K562 (cell line): ENCODE measurements around the gene UQCRC2. TPM values are rescaled to one million over a fixed set of nuclear protein-coding genes. Genes with fewer than 3 reads are reported as not detected.
"Not testable (repeated sequence)": the region's sequence is repeated elsewhere in the genome, so short reads cannot be mapped to it uniquely, and the experiment has no call there.

ENCODE experiments used
- ATAC-seq: fragments of 200-7000 bp; cut with Tn5 transposase; 3 replicates; pipeline ENCODE4 v1.9.1; 2020; ENCODE audit warnings: moderate library complexity
- BruUV-seq: library from RNA; stranded (reverse); fragments of 400-500 nt; replicated peaks from 2 replicates; lab custom pipeline; 2021; lab: Mats Ljungman, UMichigan
- CTCF ChIA-PET: fragments of 300-600 bp; formaldehyde crosslinking; extraction: SDS; loops from one replicate; lab custom pipeline; 2021; ENCODE audit warnings: low intra/inter-chr PET ratio; lab: Yijun Ruan, JAX
- POLR2A ChIA-PET: fragments of 300-600, 350-650 bp; sonication (Branson Sonifier 250); formaldehyde crosslinking; extraction: SDS; loops from one replicate; lab custom pipeline; 2021; ENCODE audit warnings: antibody characterized with exemption, inconsistent platforms; lab: Yijun Ruan, JAX
- DNase-seq, 4 experiments: peaks; one replicate each; pipeline versions ENCODE4 v3.0.0 to v3.0.0-alpha.2; 2011 to 2018; ENCODE audit warnings: low spot score in 3 of 4, mixed read lengths in 3 of 4; ENCODE audit errors: extremely low read depth in 1 of 4
- FAIRE-seq: peaks from 2 replicates; lab custom pipeline; 2011; peaks lifted over from hg19 to GRCh38; lab: Jason Lieb, UNC
- H2AFZ ChIP-seq: 2 replicates; pipeline ENCODE4 v1.6.0; 2011; ENCODE audit warnings: low read depth, low read length, control low read depth, inconsistent platforms
- H3K27ac ChIP-seq: fragments of 200-600 bp; 3 replicates; pipeline ENCODE4 v1.8.0; 2011; ENCODE audit warnings: low read depth, mild to moderate bottlenecking, control low read depth, inconsistent platforms, low read length, moderate library complexity, mixed read lengths; ENCODE audit errors: extremely low read depth
- H3K27me3 ChIP-seq, 2 experiments: fragments of 300-600 bp in 1 of 2; 2 replicates in 1 of 2; 3 replicates in 1 of 2; pipeline versions ENCODE4 v1.6.0 to v1.8.0; 2011; ENCODE audit warnings: inconsistent platforms in 2 of 2, low read length in 2 of 2, mild to moderate bottlenecking in 1 of 2, mixed read lengths in 1 of 2, moderate library complexity in 1 of 2; ENCODE audit not compliant: control insufficient read depth in 2 of 2, insufficient read depth in 2 of 2
- H3K36me3 ChIP-seq: fragments of 300-600 bp; 3 replicates; pipeline ENCODE4 v1.8.0; 2011; ENCODE audit warnings: mild to moderate bottlenecking, low read length, inconsistent platforms; ENCODE audit not compliant: control insufficient read depth, insufficient read depth
- H3K4me1 ChIP-seq, 2 experiments: fragments of 200-600 bp in 1 of 2; replicated peaks in 1 of 2; 2 replicates in 1 of 2; 3 replicates in 1 of 2; pipeline versions ENCODE4 v1.5.1 to v1.8.0; 2011; ENCODE audit warnings: inconsistent platforms in 2 of 2, low read length in 2 of 2, mild to moderate bottlenecking in 1 of 2, mixed read lengths in 1 of 2, moderate library complexity in 1 of 2; ENCODE audit not compliant: control insufficient read depth in 2 of 2, insufficient read depth in 2 of 2
- H3K4me2 ChIP-seq: 2 replicates; pipeline ENCODE4 v1.6.1; 2011; ENCODE audit warnings: low read length, control low read depth, inconsistent platforms, mixed read lengths; ENCODE audit not compliant: insufficient read depth
- H3K4me3 ChIP-seq: fragments of 200-600 bp; sonication (generic), shearing (Covaris generic); 2 replicates; pipeline ENCODE4 v1.5.1; 2016; ENCODE audit warnings: control low read depth, inconsistent platforms
- H3K79me2 ChIP-seq: fragments of 200-600 bp; 3 replicates; pipeline ENCODE4 v1.8.0; 2011; ENCODE audit warnings: low read length, inconsistent platforms; ENCODE audit not compliant: control insufficient read depth, insufficient read depth
- H3K9ac ChIP-seq, 2 experiments: 2 replicates each; pipeline versions ENCODE4 v1.6.0 to v1.6.1; 2011; ENCODE audit warnings: low read depth in 2 of 2, low read length in 2 of 2, control low read depth in 1 of 2, inconsistent platforms in 1 of 2, mild to moderate bottlenecking in 1 of 2, mixed read lengths in 1 of 2; ENCODE audit not compliant: insufficient read depth in 1 of 2
- H3K9me1 ChIP-seq: one replicate; pipeline ENCODE4 v1.6.0; 2011; ENCODE audit warnings: inconsistent platforms, mild to moderate bottlenecking, low read length, moderate library complexity; ENCODE audit not compliant: control insufficient read depth, insufficient read depth
- H3K9me3 ChIP-seq: replicated peaks from 2 replicates; pipeline ENCODE4 v1.5.1; 2011; ENCODE audit warnings: low read depth, low read length, inconsistent platforms; ENCODE audit not compliant: control insufficient read depth, insufficient read depth
- H4K20me1 ChIP-seq: replicated peaks from 2 replicates; pipeline ENCODE4 v1.6.1; 2011; ENCODE audit warnings: low read length, inconsistent platforms, mixed read lengths; ENCODE audit not compliant: control insufficient read depth, insufficient read depth
- WGBS: fragments of 100-300 bp; shearing (Covaris generic); methylation state at CpG from one replicate; pipeline ENCODE4 v1.1.6; 2016; ENCODE audit warnings: low coverage, mixed read lengths; ENCODE audit not compliant: insufficient coverage; ENCODE audit errors: missing lambda C conversion rate; 5-methylcytosine and 5-hydroxymethylcytosine counted together
- in situ Hi-C: fragments of 300-500 bp; cut with MboI; formaldehyde crosslinking; loops from 4 replicates; pipeline ENCODE4 v1.15.0; 2018; ENCODE audit warnings: inconsistent platforms, mixed read lengths
- intact Hi-C: fragments of 100-400 bp; cut with micrococcal nuclease; formaldehyde crosslinking; loops from 2 replicates; pipeline ENCODE4 v1.14.2; 2022
- polyA plus RNA-seq, 8 experiments: library from polyadenylated mRNA; depleted of rRNA in 4 of 8; stranded (reverse) in 5 of 8; unstranded in 3 of 8; fragments of >200 nt; fragmentation: Nextera tagmentation in 2 of 8; fragmentation: Illumina TruSeq in 1 of 8; extraction: Ambion mirVana in 2 of 8; extraction: Trizol in 1 of 8; gene quantifications; 2 replicates each; pipeline versions ENCODE4 v1.2.1 to v1.2.3, GENCODE V29; 2011 to 2014; ENCODE audit warnings: inconsistent platforms in 1 of 8, missing spikeins in 1 of 8
- total RNA-seq, 7 experiments: library from RNA; depleted of rRNA in 6 of 7; stranded (reverse); fragments of >200 nt in 6 of 7; fragmentation: Illumina TruSeq in 2 of 7; extraction: Trizol in 2 of 7; gene quantifications; 2 replicates each; pipeline versions ENCODE4 v1.2.1 to v1.2.3, GENCODE V29; 2011 to 2021; ENCODE audit warnings: low replicate concordance in 1 of 7

Gene UQCRC2
- total and polyA plus RNA-seq, 9 of the 15 experiments (the other 6 are each of a cell fraction or from before 2014, with no cell fraction given): 177 to 516 (median 319) TPM

- in situ Hi-C loops: loop anchor here (25.0 kb wide), 3 partner anchors 96 to 446 kb away; no protein-coding TSS in a partner anchor
- H3K4me1 ChIP-seq, intact Hi-C loops, H3K4me3 ChIP-seq, FAIRE-seq, H3K9me3 ChIP-seq, BruUV-seq, H3K9me1 ChIP-seq, H3K27ac ChIP-seq, ATAC-seq, H3K27me3 ChIP-seq, H3K9ac ChIP-seq, H4K20me1 ChIP-seq, POLR2A ChIA-PET, DNase-seq, CTCF ChIA-PET, H3K79me2 ChIP-seq, H3K4me2 ChIP-seq, H3K36me3 ChIP-seq, H2AFZ ChIP-seq: not testable (repeated sequence)
- WGBS: 4% methylated on average over 4 of the region's 4 CpGs
These were observed 19.8 kb upstream of the UQCRC2 start for GRCh38 chr16:21933316-21933715.

GRCh38 chr16:21933790-21934189, 19.4 kb upstream of the UQCRC2 start:
- H3K79me2 ChIP-seq, BruUV-seq, H3K4me1 ChIP-seq, ATAC-seq, CTCF ChIA-PET, H3K9me1 ChIP-seq, H3K36me3 ChIP-seq, DNase-seq, H3K9me3 ChIP-seq, H3K27ac ChIP-seq, H4K20me1 ChIP-seq, intact Hi-C loops, H3K27me3 ChIP-seq, H3K4me3 ChIP-seq, H3K9ac ChIP-seq, H2AFZ ChIP-seq, H3K4me2 ChIP-seq, FAIRE-seq, POLR2A ChIA-PET: not testable (repeated sequence)
- in situ Hi-C loops: loop anchor here (25.0 kb wide), 3 partner anchors 96 to 446 kb away; no protein-coding TSS in a partner anchor
- 0% methylated on average over 1 of the region's 4 CpGs for WGBS

- H4K20me1 ChIP-seq, H3K9me3 ChIP-seq, H2AFZ ChIP-seq, H3K4me1 ChIP-seq, H3K4me2 ChIP-seq, H3K27me3 ChIP-seq, intact Hi-C loops, H3K9me1 ChIP-seq, H3K9ac ChIP-seq, CTCF ChIA-PET, H3K36me3 ChIP-seq, H3K79me2 ChIP-seq, DNase-seq, FAIRE-seq, POLR2A ChIA-PET, H3K4me3 ChIP-seq, BruUV-seq, H3K27ac ChIP-seq, ATAC-seq: not testable (repeated sequence)
- WGBS: 0% methylated on average over 4 of the region's 6 CpGs
- in situ Hi-C loops: loop anchor here (25.0 kb wide), 3 partner anchors 99 to 449 kb away; no protein-coding TSS in a partner anchor
These were observed 16.9 kb upstream of the UQCRC2 start for GRCh38 chr16:21936216-21936615.
